H7 (cell line): ENCODE results near the gene SAXO2. TPM values are rescaled to one million over a fixed set of nuclear protein-coding genes. Genes with fewer than 3 reads are reported as not detected.
"Not testable (repeated sequence)": the region's sequence is repeated elsewhere in the genome, so short reads cannot be mapped to it uniquely, and the experiment has no call there.

Experiments
- DNase-seq: peaks from one replicate; pipeline ENCODE4 v3.0.0; 2012
- H3K27me3 ChIP-seq: 2 replicates; pipeline ENCODE4 v1.6.0; 2011; ENCODE audit warnings: mild to moderate bottlenecking, low read length; ENCODE audit not compliant: control insufficient read depth, insufficient read depth
- H3K36me3 ChIP-seq: replicated peaks from 2 replicates; pipeline ENCODE4 v1.5.1; 2011; ENCODE audit warnings: low read length; ENCODE audit not compliant: control insufficient read depth, insufficient read depth
- H3K4me3 ChIP-seq: 2 replicates; pipeline ENCODE4 v1.5.1; 2011; ENCODE audit warnings: low read depth, mild to moderate bottlenecking, control low read depth, low read length, moderate library complexity; ENCODE audit not compliant: insufficient read depth
- total RNA-seq: library from RNA; depleted of rRNA; stranded (reverse); fragments of >200 nt; shearing (Covaris generic); gene quantifications from 2 replicates; pipeline ENCODE4 v1.2.3, GENCODE V29; 2014

SAXO2 gene
- total RNA-seq, 1 experiment from 2014 or later = 8.6 TPM

GRCh38 chr15:82300883-82301282, 38.3 kb downstream of the SAXO2 start:
- Histone ChIP-seq H3K27me3 (no peaks in the 10 kb centered on the region), H3K36me3 (no peaks in the 10 kb centered on the region), H3K4me3 (no peak overlapping the region)
- peak; percentile 16 for DNase-seq

GRCh38 chr15:82301296-82302016, 38.8 kb downstream of the SAXO2 start:
- Histone ChIP-seq H3K36me3 (no peaks in the 10 kb centered on the region), H3K4me3 (no peak overlapping the region), H3K27me3 (no peaks in the 10 kb centered on the region)
- DNase-seq = no peak

DNA sequence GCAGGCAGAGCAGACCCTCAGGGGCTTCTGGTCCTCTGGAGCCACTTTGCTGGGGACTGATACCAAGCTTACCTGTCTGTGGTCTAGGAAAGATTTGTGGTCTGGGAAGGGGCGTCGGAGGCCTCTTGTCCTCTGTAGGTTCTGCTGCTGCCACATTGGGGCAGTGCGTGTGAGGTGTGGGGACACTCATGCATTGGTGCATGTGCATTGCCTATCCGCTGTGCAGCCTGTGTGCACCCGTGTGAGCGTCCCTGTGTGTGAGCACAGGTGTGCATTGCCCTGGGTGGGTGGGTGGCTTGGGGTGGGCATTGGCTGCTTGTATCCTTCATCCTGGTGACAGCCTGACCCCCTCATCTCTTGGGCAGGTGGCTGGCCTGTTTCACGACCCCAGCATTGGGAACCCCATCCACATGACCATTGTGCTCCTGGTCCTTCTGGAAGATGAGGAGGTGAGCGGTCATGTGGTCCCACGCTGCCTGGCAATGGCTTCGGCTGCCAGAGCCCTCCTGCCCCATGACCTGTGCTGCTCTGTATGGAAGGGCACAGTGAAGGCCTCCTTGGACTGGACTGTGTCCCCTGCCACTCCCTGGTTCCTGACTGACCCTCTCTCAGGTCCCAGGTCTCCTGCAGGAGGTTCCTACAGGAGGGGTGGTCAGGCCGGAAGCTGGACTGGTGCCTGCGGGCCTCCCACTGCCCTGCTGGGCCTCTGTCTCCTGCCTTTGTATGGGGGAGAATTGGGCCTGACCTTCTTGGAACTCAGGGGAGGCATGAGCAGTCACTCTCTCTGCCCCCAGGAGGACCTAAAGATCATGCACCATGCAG, 41.5 kb downstream of the SAXO2 start:
- H3K4me3 ChIP-seq = no peak overlapping the region
- no peak for DNase-seq
- H3K27me3 ChIP-seq = no peaks in the 10 kb centered on the region

GRCh38 chr15:82304778-82305090, 42.1 kb downstream of the SAXO2 start:
- DNase-seq = peak; percentile 35
- H3K4me3 ChIP-seq = no peak overlapping the region
- H3K27me3 ChIP-seq = no peaks in the 10 kb centered on the region
- no peaks in the 10 kb centered on the region for H3K36me3 ChIP-seq

More for the DNA sequence above, 41.5 kb downstream of the SAXO2 start:
- no peaks in the 10 kb centered on the region for H3K36me3 ChIP-seq

DNA sequence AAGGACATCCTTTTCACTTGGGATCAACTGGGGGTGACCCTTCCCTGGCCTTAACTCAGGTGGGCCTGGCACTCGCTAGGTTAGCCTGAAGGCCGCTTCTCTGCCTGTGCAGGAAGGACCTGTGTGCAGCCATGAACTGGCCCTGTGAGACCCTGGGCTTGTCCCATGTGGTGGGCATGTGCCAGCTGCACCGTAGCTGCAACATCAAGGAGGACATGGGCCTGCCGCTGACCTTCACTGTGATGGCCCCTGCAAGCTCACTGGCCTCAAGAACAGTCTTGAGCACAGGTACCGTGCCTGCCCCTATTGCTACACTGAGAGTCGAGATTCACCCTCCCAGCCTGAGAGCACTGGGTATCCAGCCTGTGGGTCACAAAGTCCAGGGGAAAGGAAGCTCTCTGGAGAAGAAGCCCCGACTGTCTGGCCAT, 43.0 kb downstream of the SAXO2 start:
- no peaks in the 10 kb centered on the region for H3K27me3 ChIP-seq
- H3K4me3 ChIP-seq = no peak overlapping the region
- DNase-seq = no peak
- no peaks in the 10 kb centered on the region for H3K36me3 ChIP-seq

- H3K4me3 ChIP-seq = no peak overlapping the region
- no peaks in the 10 kb centered on the region for H3K36me3 ChIP-seq
- DNase-seq = peak; percentile 59
- H3K27me3 ChIP-seq = no peaks in the 10 kb centered on the region
These were observed 44.4 kb downstream of the SAXO2 start for GRCh38 chr15:82306791-82307713.

DNA sequence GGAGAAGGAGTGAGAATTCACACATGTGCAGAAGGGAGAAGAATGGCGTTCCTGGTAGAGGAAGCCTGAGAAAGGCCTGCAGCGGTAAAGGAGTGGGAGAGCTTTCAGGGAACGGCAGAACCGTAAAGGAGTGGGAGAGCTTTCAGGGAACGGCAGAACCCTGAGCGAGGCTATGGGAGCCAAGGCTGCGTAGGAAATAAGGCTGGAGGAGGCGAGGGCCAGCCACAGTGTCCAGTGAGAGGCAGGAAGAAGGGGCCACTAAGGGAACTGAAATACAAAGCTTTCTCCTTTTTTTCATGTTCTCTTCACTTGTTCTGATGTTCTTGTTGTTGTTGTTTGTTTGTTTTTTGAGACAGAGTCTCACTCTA, 45.1 kb downstream of the SAXO2 start:
- no peak for DNase-seq
- Histone ChIP-seq H3K4me3 (no peak overlapping the region), H3K36me3 (no peaks in the 10 kb centered on the region), H3K27me3 (no peaks in the 10 kb centered on the region)

- Histone ChIP-seq H3K27me3 (no peaks in the 10 kb centered on the region), H3K4me3 (no peak overlapping the region), H3K36me3 (no peaks in the 10 kb centered on the region)
- no peak for DNase-seq
These were observed 47.2 kb downstream of the SAXO2 start for GRCh38 chr15:82309802-82310201.

- not testable (repeated sequence) for DNase-seq, H3K36me3 ChIP-seq, H3K4me3 ChIP-seq, H3K27me3 ChIP-seq
These were observed 48.7 kb downstream of the SAXO2 start for GRCh38 chr15:82311321-82311720.

- H3K27me3 ChIP-seq = no peaks in the 10 kb centered on the region
- no peaks in the 10 kb centered on the region for H3K36me3 ChIP-seq
- no peak overlapping the region for H3K4me3 ChIP-seq
- DNase-seq = no peak
These were observed 50.1 kb downstream of the SAXO2 start for GRCh38 chr15:82312586-82313349.

- no peaks in the 10 kb centered on the region for H3K27me3 ChIP-seq
- H3K36me3 ChIP-seq = no peaks in the 10 kb centered on the region
- no peak for DNase-seq
- no peak overlapping the region for H3K4me3 ChIP-seq
These were observed 50.8 kb downstream of the SAXO2 start for GRCh38 chr15:82313446-82313845.

DNA sequence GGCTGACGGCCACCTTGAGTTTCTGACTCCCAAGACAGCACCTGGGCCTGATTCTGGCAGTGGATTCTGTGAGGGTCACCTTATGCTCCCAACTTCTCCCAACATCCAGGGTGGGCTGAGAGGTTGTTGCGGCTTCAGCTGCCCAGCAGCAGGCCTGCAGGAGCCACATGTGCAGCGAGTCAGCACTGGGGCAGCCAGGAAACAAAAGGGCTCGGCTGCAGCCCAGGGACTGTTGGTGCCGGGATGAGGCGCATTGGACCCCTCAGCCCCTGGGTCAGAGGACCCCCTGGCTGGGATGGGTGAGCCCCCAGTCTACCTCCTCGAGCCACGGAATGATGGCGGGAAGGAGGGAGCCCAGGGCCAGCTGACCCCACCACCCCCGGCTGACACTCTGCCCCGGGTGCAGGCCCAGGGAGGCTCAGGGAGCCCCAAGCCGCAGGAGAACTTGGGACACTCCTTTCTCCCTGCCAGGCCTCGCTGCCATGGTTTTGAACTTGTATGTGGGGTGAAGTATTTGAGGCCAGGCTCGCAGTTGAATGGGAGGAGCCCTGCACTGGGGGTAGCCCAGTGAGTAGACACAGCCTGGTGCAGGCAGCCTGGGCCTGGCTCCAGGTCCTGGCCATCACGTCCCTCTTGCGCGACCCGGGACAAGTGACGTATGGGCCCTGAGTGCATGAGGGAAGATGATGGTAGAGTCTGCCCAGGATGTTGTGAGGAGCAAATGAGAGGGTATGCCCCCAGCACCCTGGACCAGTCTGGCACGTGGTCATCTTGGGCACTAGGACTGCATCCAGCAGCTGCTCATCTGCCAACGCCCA, 51.5 kb downstream of the SAXO2 start:
- not testable (repeated sequence) for H3K27me3 ChIP-seq, H3K4me3 ChIP-seq, H3K36me3 ChIP-seq
- peak; percentile 24 for DNase-seq

DNA sequence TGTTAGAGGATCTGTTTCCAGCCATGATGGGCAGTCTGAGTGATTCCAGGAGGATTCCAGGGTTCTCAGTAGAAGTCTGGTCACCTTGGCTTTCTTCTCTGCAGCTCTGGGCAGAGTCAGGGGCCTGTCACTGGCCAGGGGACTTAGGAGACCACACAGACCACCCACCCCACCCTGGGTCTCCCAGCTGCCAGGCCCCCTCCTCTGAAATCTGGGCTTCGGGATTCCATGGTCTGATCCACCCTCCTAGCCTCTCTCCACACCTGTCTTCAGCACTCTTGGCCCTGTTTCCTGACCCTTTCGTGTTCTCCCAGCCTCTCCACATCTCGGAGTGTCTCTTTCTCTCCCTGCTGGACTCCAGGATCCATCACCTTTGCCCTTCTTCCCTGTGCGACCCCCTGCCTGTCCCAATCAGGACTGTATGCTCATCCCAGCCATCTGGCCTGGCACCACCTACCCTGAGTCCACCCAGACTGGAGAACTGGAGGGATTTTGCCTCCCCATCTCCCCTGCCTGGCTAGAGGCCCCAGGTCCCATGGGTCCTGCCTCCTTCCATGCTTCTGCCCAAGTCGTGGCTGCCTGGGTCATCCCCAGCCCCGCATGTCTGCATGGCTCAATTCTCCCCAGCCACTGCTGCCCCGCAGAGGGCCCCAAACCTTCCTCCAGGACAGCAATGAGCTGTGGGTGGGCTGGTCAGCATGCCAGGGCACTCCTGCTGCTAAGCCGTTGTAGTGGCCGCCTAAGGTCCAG, 52.3 kb downstream of the SAXO2 start:
- DNase-seq = peak; percentile 22

More for the DNA sequence above, 52.3 kb downstream of the SAXO2 start:
- no peaks in the 10 kb centered on the region for H3K27me3 ChIP-seq
- H3K4me3 ChIP-seq = no peak overlapping the region
- no peaks in the 10 kb centered on the region for H3K36me3 ChIP-seq
